ENCODE measurements around the gene ALDH2.
"Not testable (repeated sequence)": the region's sequence is repeated elsewhere in the genome, so short reads cannot be mapped to it uniquely, and the experiment has no call there.

The ALDH2 gene

DNA sequence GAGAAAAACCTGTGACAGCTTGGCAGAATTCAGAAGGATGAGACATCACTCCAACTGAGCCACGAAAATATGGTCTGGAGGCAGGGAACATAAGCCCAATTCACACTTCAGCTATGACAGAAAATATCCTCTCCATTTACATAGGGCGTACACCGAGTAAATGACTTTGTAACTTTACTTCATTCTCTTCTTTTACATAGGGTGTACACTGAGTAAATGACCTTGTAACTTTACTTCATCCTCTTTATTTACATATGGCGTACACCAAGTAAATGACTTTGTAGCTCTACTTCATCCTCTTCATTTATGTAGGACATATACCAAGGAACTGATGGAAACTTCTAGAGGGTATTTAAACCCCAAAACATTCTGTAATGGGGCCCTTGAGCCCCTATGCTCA, 61.2 kb downstream of the ALDH2 start:
- DNase-seq (ENCODE audit: low spot score), result no peak

DNA sequence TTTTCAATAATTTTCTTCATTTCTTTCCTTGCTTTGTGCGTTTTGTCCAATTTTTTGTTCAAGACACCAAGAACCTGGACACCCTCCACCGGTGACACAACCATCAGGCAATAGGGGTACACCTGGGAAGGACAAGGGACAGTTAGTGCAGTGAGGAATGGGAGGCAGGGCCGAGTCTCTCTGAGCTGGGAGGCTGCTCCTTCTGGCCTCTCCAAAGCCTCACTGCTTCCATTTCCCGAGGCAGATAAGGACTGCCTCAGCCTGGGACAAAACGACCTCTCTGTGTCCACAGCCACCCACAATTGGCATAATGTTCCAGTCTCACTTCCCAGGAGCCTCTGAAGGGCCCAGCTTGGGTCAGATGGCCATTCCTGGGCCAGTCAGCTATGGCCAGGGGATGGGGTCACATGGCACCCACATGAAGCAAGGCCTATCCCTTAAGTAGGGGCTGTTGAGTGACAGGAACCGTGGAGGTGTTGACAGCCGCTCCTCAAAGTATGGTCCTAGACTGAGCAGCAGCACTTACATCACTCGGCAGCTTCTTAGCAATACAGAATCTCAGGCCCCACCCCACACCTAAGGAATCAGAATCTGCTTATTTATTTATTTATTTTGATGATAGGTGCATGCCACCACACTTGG, 61.7 kb downstream of the ALDH2 start:
- DNase-seq (ENCODE audit: low spot score), result no peak

DNA sequence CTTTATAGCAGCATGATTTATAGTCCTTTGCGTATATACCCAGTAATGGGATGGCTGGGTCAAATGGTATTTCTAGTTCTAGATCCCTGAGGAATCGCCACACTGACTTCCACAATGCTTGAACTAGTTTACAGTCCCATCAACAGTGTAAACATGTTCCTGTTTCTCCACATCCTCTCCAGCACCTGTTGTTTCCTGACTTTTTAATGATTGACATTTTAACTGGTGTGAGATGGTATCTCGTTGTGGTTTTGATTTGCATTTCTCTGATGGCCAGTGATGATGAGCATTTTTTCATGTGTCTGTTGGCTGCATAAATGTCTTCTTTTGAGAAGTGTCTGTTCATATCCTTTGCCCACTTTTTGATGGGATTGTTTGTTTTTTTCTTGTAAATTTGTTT, 62.9 kb downstream of the ALDH2 start:
- DNase-seq (ENCODE audit: low spot score), result not testable (repeated sequence)

DNA sequence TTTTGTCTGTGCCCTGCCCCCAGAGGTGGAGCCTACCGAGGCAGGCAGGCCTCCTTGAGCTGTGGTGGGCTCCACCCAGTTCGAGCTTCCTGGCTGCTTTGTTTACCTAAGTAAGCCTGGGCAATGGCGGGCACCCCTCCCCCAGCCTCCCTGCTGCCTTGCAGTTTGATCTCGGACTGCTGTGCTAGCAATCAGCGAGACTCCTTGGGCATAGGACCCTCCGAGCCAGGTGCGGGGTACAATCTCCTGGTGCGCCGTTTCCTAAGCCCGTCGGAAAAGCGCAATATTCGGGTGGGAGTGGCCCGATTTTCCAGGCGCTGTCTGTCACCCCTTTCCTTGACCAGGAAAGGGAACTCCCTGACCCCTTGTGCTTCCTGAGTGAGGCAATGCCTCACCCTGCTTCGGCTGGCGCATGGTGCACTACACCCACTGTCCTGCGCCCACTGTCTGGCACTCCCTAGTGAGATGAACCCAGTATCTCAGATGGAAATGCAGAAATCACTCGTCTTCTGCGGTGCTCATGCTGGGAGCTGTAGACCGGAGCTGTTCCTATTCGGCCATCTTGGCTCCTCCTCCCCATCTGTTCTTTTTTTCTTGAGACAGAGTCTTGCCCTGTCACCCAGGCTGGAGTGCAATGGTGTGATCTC, 68.1 kb downstream of the ALDH2 start:
- DNase-seq (ENCODE audit: low spot score), result peak; percentile 13

DNA sequence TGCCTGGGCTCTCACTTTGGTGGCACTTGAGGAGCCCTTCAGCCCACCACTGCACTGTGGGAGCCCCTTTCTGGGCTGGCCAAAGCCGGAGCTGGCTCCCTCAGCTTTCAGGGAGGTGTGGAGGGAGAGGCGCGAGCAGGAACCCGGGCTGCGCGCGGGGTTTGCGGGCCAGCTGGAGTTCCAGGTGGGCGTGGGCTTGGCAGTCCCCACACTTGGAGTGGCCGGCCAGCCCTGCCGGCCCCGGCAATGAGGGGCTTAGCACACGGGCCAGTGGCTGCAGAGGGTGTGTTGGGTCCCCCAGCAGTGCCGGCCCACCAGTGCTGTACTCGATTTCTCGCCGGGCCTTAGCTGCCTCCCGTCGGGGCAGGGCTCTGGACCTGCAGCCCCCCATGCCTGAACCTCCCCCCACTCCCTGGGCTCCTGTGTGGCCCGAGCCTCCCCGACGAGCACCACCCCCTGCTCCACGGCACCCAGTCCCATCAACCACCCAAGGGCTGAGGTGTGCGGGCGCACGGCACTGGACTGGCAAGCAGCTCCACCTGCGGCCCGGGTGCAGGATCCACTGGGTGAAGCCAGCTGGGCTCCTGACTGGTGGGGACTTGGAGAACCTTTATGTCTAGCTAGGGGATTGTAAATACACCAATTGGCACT, 68.9 kb downstream of the ALDH2 start:
- not testable (repeated sequence) for DNase-seq (ENCODE audit: low spot score)

DNA sequence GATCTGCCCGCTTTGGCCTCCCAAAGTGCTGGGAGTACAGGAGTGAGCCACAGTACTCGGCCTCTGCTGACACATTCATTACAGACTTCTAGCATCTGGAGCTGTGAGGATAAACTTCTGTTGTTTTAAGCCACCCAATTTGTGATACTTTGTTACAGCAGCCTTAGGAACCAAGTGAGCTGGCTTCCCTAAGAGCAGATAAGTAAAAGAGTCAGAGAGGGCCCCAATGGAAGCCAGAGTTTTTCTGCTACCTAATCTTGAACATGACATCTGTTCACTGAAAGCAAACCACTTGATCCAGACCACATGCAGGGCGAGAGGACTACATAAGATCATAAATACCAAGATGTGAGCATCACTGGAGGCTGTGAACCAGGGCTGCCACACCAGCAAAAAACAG, 71.6 kb downstream of the ALDH2 start:
- no peak for DNase-seq (ENCODE audit: low spot score)

DNA sequence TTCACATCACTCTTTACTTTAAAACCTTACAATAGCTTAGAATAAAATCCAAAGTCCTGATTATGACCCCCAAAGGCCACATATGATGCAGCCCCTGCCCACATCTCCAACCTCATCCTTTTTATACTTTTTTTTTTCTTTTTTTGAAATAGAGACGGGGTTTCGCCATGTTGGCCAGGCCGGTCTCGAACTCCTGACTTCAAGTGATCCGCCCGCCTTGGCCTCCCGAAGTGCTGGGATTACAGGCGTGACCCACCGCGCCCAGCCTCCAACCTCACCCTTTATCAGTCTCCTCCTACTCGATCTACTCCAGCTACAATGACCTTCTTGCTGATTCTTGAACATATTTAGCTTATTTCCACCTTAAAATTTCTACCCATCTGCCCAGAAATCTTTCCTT, 74.1 kb downstream of the ALDH2 start:
- peak; percentile 46 for DNase-seq (ENCODE audit: low spot score)

DNA sequence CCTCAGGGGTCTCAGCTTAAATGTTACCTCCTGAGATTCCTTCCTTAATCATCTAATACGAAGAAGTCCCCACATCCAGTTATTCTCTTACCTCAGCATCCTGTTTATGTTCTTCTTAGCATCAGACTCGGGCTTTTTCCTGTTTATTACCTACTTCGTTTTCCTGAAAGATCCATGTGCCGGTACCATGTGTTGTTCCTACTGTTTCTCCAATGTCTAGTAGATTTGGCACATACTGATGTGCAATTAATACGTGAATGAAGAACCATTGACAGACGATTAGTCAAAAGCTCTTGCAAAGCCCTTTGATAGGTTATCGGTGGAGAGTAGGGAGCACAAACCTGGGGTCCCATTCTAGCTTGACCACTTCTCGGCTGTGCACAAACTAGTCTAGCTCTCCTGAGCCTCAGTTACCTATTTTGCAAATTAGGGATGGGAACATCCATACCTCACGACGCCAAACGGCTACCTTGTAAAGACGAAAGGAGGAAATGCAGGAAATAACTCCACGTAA, 74.6 kb downstream of the ALDH2 start:
- DNase-seq (ENCODE audit: low spot score), result no peak

DNA sequence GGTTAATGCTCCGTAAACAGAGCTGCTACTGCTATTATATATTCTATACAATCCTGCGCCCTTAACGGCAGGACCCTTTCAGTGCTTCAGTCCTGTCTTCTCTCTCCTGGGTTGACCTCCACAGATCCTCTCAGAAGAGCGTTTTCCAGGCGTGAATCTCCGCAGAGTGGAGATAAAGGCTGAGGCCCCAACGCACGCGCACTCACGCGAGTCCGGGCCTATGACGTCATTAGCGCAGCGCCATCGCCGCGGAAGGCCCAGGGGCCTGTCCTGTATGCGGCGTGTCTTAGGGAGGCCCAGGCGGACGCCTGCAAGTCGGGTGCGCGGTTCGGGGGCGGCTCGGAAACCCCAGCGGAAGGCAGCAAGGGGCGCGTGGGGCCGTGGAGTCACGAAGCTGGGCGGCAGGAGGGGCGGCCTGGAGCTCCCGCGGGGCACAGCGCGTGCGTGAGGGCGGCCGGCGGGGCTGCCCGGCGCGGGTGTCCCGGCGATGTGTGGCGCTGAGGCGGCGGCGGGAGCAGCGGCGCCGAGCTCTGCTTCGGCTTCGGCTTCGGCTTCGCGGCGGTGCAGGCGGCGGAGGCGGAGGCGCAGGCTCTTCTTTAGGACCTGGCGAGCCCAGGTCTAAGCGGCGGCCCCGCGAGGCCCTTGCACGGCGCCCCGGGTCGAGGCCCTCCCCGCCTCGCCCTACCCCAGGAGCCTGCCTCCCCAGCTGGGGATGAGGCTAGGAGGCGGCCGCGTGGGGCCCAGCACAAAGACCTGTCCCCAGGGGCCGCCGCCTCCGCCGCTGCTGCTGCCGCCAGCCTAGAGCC, 75.2 kb downstream of the ALDH2 start, which contains the start of gene MAPKAPK5:
Gene MAPKAPK5 (plus strand): TSS at position 479 of the 806 bp plus-strand sequence. CDS start 506 bp downstream, outside the sequence.
- peak; percentile 99 for DNase-seq (ENCODE audit: low spot score)

DNA sequence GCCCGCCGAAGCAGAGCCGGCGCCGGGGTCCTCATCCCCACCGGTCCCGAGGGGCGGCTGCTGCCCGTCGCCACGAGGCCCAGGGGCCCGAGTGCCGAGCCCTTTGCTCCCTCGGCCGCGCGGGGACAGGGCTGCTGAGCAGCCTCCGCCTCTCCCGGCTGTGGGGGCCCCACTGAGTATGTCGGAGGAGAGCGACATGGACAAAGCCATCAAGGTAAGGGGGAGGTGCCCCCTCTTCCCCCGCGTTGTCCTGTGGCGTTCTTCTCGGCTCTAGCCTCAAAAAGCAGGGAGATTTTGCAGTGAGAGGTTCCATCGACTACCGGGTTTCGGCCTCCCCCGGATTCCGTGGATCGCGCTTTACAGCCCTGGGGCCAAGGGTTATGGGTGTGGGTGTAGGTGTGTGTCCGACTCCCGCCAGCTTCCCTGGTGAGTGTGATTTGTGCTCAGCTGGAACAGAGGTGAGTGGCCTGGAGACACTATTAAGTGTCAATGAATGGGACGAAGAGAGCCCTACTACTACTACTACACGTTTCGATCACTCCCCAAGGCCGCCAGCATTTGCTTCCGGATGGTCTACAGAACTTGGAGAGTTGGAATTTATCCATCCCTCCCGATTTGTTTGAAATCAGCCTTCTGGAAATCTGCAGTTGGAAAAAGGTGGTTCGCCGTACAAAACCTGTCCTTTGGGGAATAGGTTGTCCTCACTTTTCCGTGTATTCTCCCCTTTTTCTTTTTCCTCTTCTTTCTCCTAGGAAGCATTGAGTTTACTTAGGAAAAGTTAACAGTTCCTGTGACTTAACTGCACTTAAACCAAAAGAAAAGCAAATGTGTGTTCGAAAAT, 76.0 kb downstream of the ALDH2 start:
- DNase-seq (ENCODE audit: low spot score), result peak; percentile 36

DNA sequence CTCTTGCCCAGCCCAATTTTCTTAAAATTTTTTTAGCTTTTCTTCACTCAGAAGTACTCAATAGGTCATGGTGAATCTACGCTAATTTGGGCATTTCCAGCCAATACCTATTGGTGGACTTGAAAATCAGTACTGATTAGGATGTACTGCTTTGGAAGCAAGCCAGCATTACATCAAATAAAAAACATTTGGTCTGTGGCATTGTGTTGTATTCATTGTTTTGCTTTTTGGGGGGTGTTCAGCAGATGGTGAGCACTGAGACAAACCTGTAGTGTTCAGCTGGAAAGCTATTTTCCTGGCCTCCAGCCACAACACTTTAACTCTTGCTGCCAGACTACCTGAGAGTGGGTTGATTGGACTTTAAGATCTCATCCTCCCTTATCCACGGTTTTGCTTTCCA, 79.3 kb downstream of the ALDH2 start:
- DNase-seq (ENCODE audit: low spot score), result no peak

DNA sequence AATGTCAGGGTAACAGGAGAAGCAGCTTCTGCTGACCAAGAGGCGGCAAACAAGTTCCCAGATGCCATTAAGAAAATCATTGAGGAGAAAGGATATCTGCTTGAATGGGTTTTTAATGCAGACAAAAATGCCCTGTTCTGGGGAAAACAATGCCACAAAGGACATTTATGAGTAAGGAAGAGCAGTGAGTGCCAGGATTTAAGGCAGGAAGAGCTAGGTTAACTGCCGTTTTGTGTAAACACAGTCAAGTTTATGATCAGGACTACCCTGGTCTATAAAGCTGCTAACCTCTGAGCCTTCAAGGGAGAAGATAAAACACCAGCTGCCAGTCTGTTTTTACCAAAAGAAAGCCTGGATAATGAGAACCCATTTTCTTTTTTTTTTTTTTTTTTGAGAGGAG, 83.8 kb downstream of the ALDH2 start:
- DNase-seq (ENCODE audit: low spot score), result no peak

DNA sequence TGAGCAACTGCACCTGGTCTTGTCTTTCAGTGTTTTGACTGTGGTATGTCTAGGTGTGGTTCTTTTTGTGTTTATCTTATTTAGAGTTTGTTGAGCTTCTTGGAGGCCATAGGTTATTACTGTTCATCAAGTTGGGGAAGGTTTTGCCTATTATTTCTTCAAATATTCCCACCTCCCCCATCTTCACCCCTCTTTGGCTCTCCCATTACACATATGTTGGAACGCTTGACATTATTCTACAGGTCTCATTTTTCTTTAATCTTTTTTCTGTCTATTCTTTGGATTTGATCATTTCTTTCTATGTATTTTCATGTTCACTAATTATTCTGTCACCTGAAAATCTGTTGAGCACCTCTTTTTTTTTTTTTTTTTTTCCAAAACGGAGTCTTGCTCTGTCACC, 91.5 kb downstream of the ALDH2 start:
- DNase-seq (ENCODE audit: low spot score), result no peak

DNA sequence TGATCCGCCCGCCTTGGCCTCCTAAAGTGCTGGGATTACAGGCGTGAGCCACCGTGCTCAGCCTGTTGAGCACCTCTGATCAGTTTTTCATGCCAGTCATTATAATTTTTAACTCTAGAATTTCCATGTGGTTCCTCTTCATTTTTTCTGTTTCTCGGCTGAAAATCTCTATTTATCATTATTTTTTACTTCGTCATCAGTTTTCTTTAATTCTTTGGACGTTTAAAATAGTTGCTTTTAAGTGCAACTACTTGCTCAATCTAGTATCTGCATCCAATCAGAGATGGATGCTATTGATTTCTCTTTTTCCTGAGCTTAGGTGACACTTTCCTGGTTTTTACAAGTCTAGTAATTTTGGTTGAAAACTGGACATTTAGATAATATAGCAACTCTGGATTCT, 92.0 kb downstream of the ALDH2 start:
- no peak for DNase-seq (ENCODE audit: low spot score)

DNA sequence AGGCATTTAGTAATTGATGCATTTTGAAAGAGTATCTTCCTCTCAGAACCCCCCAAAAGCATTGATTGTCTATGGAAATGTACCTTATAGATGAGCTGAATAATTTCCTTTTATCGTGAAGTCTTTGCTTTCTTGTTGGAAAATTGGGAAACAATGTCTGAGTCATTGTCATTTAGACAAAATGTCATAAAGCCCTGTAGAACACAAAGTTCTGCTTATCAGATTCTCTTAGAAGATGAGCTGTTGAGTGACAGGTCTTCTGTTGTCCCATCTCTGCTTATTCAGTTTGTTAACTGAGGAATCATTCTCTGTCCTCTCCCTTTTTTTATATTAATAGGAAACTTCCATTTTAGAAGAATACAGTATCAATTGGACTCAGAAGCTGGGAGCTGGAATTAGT, 98.2 kb downstream of the ALDH2 start:
- no peak for DNase-seq (ENCODE audit: low spot score)
